ENCODE data around the gene MAP2. TPM values are rescaled to one million over a fixed set of nuclear protein-coding genes. Genes with fewer than 3 reads are reported as not detected.

Gene MAP2
- total RNA-seq, 1 experiment from 2014 or later: 0.05 TPM

GRCh38 chr2:209508255-209508654, 84.4 kb downstream of the MAP2 start:
- intact Hi-C loops (cut with micrococcal nuclease; ENCODE audit: unreplicated experiment): no loop called here
- POLR2A ChIA-PET: no interaction called here
- H3K9me3 Mint-ChIP-seq (ENCODE audit: unreplicated experiment): no peaks in the 10 kb centered on the region

GRCh38 chr2:209511637-209512036, 87.8 kb downstream of the MAP2 start:
- ChIA-PET CTCF (no interaction called here), POLR2A (no interaction called here)
- BruUV-seq (replicated peaks): no TSS peak
- peaks cover 6% of the 10 kb centered on the region for H3K4me1 Mint-ChIP-seq (ENCODE audit: low read depth, unreplicated experiment)
- no peaks in the 10 kb centered on the region for H3K36me3 ChIP-seq (ENCODE audit: control insufficient read depth, insufficient read depth, low read length)
- no peak for DNase-seq
- TF ChIP-seq CTCF (IDR thresholded peaks at IDR 0.05; ENCODE audit: insufficient read depth in 1 of 2, low read depth in 1 of 2, low read length in 1 of 2, severe bottlenecking in 1 of 2, unreplicated experiment in 1 of 2): no peak
- no peak overlapping the region for H3K4me3 Mint-ChIP-seq (ENCODE audit: unreplicated experiment)
- H3K36me3 Mint-ChIP-seq (ENCODE audit: insufficient read depth, unreplicated experiment): no peaks in the 10 kb centered on the region
- no peak overlapping the region for H3K4me3 ChIP-seq (ENCODE audit: low read depth, low read length)
- H3K9me3 Mint-ChIP-seq (ENCODE audit: unreplicated experiment): no peaks in the 10 kb centered on the region
- 0 out of 2 replicates have a peak, but pooled peaks cover 3% of the 10 kb centered on the region for H3K4me1 ChIP-seq
- intact Hi-C loops (cut with micrococcal nuclease; ENCODE audit: unreplicated experiment): no loop called here
- no peaks in the 10 kb centered on the region for H3K9me3 ChIP-seq
- H3K27me3 Mint-ChIP-seq (ENCODE audit: insufficient read depth, unreplicated experiment): peaks cover 2% of the 10 kb centered on the region
- no peak overlapping the region for H3K27ac Mint-ChIP-seq (ENCODE audit: unreplicated experiment)
- no peaks in the 10 kb centered on the region for H3K27me3 ChIP-seq (replicated peaks; ENCODE audit: control insufficient read depth, insufficient read depth, low read length)

More at GRCh38 chr2:209508255-209508654, 84.4 kb downstream of the MAP2 start:
- no peak overlapping the region for H3K27ac Mint-ChIP-seq (ENCODE audit: unreplicated experiment)
- CTCF ChIA-PET: no interaction called here
- H3K27me3 Mint-ChIP-seq (ENCODE audit: insufficient read depth, unreplicated experiment): no peaks in the 10 kb centered on the region
- Histone ChIP-seq H3K36me3 (ENCODE audit: control insufficient read depth, insufficient read depth, low read length) (no peaks in the 10 kb centered on the region), H3K4me1 (0 out of 2 replicates have a peak, but pooled peaks cover 3% of the 10 kb centered on the region), H3K27me3 (replicated peaks; ENCODE audit: control insufficient read depth, insufficient read depth, low read length) (no peaks in the 10 kb centered on the region), H3K9me3 (no peaks in the 10 kb centered on the region), H3K4me3 (ENCODE audit: low read depth, low read length) (no peak overlapping the region)
- no peak overlapping the region for H3K4me3 Mint-ChIP-seq (ENCODE audit: unreplicated experiment)
- TF ChIP-seq CTCF (IDR thresholded peaks at IDR 0.05; ENCODE audit: insufficient read depth in 1 of 2, low read depth in 1 of 2, low read length in 1 of 2, severe bottlenecking in 1 of 2, unreplicated experiment in 1 of 2): no peak
- no peaks in the 10 kb centered on the region for H3K36me3 Mint-ChIP-seq (ENCODE audit: insufficient read depth, unreplicated experiment)
- H3K4me1 Mint-ChIP-seq (ENCODE audit: low read depth, unreplicated experiment): peaks cover 6% of the 10 kb centered on the region
- peak in 1 of 2 experiments; percentile 3 for DNase-seq
- BruUV-seq (replicated peaks): no TSS peak

- CTCF ChIA-PET: no interaction called here
- POLR2A ChIA-PET: no interaction called here
Observed at GRCh38 chr2:209512971-209513370, 89.1 kb downstream of the MAP2 start.

More at GRCh38 chr2:209512971-209513370, 89.1 kb downstream of the MAP2 start:
- Histone ChIP-seq H3K36me3 (ENCODE audit: control insufficient read depth, insufficient read depth, low read length) (no peaks in the 10 kb centered on the region), H3K4me1 (0 out of 2 replicates have a peak, but pooled peaks cover under 1% of the 10 kb centered on the region), H3K27me3 (replicated peaks; ENCODE audit: control insufficient read depth, insufficient read depth, low read length) (no peaks in the 10 kb centered on the region), H3K4me3 (ENCODE audit: low read depth, low read length) (no peak overlapping the region), H3K9me3 (no peaks in the 10 kb centered on the region)
- Mint-ChIP-seq H3K4me1 (ENCODE audit: low read depth, unreplicated experiment) (peaks cover 6% of the 10 kb centered on the region), H3K9me3 (ENCODE audit: unreplicated experiment) (no peaks in the 10 kb centered on the region), H3K36me3 (ENCODE audit: insufficient read depth, unreplicated experiment) (no peaks in the 10 kb centered on the region), H3K27ac (ENCODE audit: unreplicated experiment) (no peak overlapping the region), H3K4me3 (ENCODE audit: unreplicated experiment) (no peak overlapping the region), H3K27me3 (ENCODE audit: insufficient read depth, unreplicated experiment) (peaks cover 2% of the 10 kb centered on the region)
- intact Hi-C loops (cut with micrococcal nuclease; ENCODE audit: unreplicated experiment): no loop called here
- BruUV-seq (replicated peaks): no TSS peak
- DNase-seq: no peak
- no peak for TF ChIP-seq CTCF (IDR thresholded peaks at IDR 0.05; ENCODE audit: insufficient read depth in 1 of 2, low read depth in 1 of 2, low read length in 1 of 2, severe bottlenecking in 1 of 2, unreplicated experiment in 1 of 2)
